Activated naive CD4-positive, alpha-beta T cell treated with anti-CD3 and anti-CD28 coated beads, Interleukin-2, amount 50 U/mL, for 72 hours (primary cell): ENCODE data around the gene PSD4. TPM values are rescaled to one million over a fixed set of nuclear protein-coding genes. Genes with fewer than 3 reads are reported as not detected.
A peak's percentile ranks its signal among the peaks of the same experiment; 100 is the strongest.

Experiments
- ATAC-seq, 2 donors: fragments of 150-1000 bp; cut with Tn5 transposase; 2 replicates each; pipeline ENCODE4 v1.10.0; 2021; ENCODE audit warnings: mild to moderate bottlenecking in 2 of 2, moderate library complexity in 2 of 2
- DNase-seq, 2 donors: peaks; one replicate each; pipeline ENCODE4 v3.0.0; 2021 to 2022; ENCODE audit warnings: low spot score in 2 of 2
- H3K27ac Mint-ChIP-seq, 2 donors: one replicate each; pipeline ENCODE4 v1.8.0; 2022; ENCODE audit warnings: mild to moderate bottlenecking in 2 of 2, mixed read lengths in 2 of 2
- H3K36me3 Mint-ChIP-seq, 2 donors: one replicate each; pipeline ENCODE4 v1.8.0; 2022; ENCODE audit warnings: mixed read lengths in 2 of 2
- H3K9me3 Mint-ChIP-seq, 2 donors: one replicate each; pipeline ENCODE4 v1.8.0; 2022; ENCODE audit warnings: mixed read lengths in 2 of 2
- total RNA-seq, 2 donors: library from RNA; stranded (reverse); gene quantifications; one replicate each; pipeline ENCODE4 v1.2.3, GENCODE V29; 2022

PSD4 gene
- total RNA-seq, 2 donors from 2014 or later: 137 to 305 TPM

DNA sequence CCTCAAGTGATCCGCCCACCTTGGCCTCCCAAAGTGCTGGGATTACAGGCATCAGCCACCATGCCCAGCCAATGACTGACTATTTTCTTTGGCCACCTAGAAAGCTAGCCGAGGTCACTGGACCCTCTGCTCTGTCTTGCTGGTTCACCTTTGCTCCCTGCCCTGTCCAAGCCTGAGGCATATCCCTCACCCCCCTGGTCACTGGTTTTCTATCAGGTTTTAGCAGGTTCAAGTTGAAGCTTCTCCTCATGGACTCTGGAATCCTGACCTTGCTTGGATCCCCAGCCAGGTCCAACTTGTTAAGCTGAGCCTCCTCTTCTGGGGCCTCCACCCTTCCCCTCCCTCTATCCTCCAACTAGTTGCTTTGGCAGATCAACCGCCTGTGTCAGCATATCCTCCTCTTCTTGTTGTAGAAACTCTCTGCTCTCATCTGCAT lies 71.5 kb downstream of the PSD4 start:
- ATAC-seq: no peak
- H3K36me3 Mint-ChIP-seq: no peaks in the 10 kb centered on the region
- no peaks in the 10 kb centered on the region for H3K9me3 Mint-ChIP-seq
- no peak for DNase-seq
- H3K27ac Mint-ChIP-seq: no peak overlapping the region

DNA sequence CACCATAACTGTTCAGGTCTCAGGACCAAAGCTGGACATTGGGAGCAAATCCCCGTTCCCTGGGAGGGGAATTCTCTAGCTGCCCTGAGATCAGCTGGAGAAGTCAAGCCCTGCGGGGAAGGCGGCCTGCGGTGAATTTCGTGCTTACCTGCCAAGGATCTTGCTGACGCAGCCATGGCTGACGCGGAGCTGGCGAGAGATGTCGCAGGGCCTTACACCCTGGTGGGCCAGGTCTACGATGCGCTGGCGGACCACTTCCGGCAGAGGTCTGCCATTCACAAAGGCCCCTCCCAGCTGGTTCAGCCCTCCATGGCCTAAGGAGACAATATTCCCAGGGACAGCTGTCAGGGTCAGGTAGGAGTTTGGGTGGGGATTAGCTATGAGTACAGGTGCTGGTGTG lies 72.8 kb downstream of the PSD4 start:
- ATAC-seq: no peak
- H3K36me3 Mint-ChIP-seq: no peaks in the 10 kb centered on the region
- no peak for DNase-seq
- no peaks in the 10 kb centered on the region for H3K9me3 Mint-ChIP-seq
- H3K27ac Mint-ChIP-seq: no peak overlapping the region

DNA sequence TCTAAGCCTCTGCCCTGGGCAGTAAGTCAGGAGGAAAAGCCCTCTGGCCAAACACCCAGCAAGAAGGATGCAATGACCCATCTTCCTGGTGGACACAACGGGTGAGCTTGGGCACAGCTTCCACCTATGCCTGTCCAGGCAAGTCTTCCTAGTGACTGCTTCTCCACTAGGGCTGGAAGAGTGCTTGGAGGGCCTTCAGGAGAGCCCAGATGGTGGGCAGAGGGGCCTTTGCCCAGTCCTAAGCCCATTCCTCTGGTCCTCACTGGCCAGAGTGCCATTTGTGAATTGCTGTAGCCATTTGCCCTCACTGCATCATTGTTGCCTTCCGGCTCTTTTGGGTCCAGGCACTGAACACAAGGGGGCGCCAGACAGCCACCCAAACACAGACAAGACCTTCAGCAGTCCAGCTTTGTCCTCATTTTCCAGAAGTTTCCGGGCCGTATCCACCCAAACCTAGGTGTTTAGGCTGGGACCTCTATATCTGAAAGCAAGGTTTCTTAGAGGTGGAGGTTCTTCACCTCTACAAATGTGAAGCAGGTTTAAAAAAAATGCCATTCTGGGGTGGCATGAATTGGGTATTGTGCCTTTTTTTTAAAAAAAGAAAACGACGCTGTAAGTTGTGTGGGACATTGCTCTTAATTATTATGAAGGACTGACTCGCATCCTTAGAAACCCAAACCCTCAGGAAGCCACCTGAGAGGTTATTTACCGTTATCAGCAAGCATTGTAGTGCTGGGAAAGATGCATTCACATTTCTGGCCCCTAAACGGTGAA lies 75.4 kb downstream of the PSD4 start:
- Mint-ChIP-seq H3K36me3 (no peaks in the 10 kb centered on the region), H3K27ac (no peak overlapping the region)
- peak; percentile 81 to 83 for DNase-seq

DNA sequence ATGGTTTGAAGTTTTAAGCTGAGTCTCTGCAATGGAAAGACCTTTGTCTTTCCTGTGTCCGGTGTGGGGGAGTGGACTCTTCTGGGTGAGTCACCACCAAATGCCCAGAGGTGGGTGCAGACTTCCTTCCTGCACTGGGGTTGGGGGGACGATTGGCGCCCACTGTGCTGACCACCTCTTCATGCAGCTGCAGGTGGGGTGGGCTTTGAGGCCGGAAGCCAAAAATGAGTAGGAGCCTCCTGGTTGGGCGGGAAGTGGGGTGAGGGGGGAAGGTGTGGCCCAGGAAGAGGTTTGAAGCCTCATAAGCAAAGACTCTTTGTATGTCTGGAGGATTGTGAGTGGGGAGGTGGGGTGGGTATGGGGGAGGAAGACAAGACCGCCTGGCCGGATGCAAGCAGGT lies 77.3 kb downstream of the PSD4 start:
- ATAC-seq (peak; percentile 23 to 58), DNase-seq (no peak)

More for the DNA sequence above, 75.4 kb downstream of the PSD4 start:
- ATAC-seq: peak; percentile 81 to 82
- no peaks in the 10 kb centered on the region for H3K9me3 Mint-ChIP-seq

DNA sequence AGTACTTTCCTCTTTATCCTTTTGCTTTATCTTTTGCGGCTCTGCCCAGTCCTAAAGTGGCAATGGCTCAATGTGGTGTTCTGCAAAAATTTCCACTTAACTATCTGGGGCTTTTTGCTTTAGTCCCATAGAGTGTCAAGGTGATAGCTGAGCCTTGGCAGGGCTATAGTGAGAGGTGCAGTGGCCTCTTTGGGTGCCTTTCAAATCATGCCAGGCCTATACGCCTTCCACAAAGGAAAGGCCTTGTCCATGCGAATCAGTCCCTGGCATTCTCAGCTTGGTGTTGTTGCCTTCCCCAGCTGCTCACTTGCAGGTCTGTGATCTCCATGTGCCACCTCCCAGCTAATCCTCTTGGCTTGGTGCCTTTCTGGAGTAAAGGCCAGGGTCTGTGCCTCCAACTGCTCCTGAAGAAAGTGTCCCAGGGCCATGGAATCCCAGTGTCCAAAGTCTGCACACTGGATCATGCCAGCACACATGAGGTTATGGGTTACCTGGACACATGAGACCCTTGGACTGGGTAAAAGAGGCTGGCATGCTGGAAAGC lies 78.3 kb downstream of the PSD4 start:
- ATAC-seq: no peak
- Mint-ChIP-seq H3K27ac (no peak overlapping the region), H3K9me3 (no peaks in the 10 kb centered on the region), H3K36me3 (no peaks in the 10 kb centered on the region)
- no peak for DNase-seq

More for the DNA sequence above, 77.3 kb downstream of the PSD4 start:
- Mint-ChIP-seq H3K27ac (peak overlapping the region in 1 of 2 donors; percentile 37), H3K9me3 (no peaks in the 10 kb centered on the region), H3K36me3 (no peaks in the 10 kb centered on the region)

DNA sequence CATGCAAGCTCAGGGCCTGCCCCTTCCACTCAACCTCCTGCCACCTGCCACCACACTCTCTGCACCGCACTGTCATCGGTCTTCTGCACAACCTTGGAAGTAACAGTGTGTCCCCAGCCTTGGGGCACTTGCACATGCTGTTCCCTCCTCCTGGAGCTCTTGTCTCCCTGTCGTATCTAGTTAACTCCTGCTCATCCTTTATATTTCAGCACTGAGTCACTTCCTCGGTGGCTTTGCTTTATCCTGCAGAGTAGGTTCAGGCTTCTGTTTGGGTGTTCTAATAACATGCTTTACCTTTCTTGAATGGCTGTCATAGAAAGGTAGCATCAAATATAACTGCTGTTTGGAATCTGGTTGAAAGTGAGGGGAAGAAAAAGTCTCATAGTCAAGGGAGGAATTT lies 79.7 kb downstream of the PSD4 start:
- H3K36me3 Mint-ChIP-seq: no peaks in the 10 kb centered on the region
- no peak overlapping the region for H3K27ac Mint-ChIP-seq
- no peaks in the 10 kb centered on the region for H3K9me3 Mint-ChIP-seq
- ATAC-seq (no peak), DNase-seq (no peak)

DNA sequence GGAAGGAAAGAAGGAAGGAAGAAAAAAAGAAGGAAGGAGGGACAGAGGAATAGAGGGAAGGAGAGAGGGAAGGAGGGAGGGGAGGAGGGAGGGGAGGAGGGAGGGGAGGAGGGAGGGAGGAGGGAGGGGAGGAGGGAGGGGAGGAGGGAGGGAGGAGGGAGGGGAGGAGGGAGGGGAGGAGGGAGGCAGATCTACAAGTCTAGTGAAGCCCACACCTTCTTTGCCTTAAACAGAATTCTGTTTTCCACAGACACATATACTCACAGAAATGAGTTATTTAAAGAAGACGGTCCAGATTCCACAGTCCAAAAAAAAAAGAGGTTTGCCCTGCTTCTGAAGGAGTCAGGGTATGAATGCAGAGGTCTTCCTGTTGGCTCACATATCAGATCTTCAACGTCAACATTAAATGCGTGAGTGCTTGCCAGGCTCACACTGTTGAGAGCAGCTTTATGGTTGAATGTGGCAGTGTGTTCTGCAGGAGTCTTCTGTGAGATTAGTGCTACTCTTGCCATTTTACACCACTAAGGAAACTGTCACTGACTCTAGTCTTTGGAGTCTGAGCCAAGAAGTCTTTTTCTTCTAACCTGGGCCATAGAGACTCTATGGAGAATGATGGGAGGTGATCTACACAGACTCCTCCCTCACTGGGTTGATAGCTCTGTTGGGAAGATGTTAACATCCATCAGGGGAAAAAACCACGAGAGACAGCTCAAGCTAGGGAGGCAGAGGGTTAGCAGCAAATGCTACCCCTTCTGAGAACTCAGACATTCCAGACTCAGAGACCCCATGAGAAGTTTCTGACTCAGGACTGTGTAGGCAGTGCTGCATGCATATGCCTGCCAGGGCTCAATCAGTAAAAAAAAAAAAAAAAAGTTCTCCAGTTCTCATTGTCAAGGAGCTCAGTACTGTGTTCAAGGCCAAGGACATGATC lies 81.6 kb downstream of the PSD4 start:
- no peak for ATAC-seq
- H3K9me3 Mint-ChIP-seq: no peaks in the 10 kb centered on the region
- no peak for DNase-seq
- peak overlapping the region; percentile 22 to 27 for H3K27ac Mint-ChIP-seq
- H3K36me3 Mint-ChIP-seq: no peaks in the 10 kb centered on the region

DNA sequence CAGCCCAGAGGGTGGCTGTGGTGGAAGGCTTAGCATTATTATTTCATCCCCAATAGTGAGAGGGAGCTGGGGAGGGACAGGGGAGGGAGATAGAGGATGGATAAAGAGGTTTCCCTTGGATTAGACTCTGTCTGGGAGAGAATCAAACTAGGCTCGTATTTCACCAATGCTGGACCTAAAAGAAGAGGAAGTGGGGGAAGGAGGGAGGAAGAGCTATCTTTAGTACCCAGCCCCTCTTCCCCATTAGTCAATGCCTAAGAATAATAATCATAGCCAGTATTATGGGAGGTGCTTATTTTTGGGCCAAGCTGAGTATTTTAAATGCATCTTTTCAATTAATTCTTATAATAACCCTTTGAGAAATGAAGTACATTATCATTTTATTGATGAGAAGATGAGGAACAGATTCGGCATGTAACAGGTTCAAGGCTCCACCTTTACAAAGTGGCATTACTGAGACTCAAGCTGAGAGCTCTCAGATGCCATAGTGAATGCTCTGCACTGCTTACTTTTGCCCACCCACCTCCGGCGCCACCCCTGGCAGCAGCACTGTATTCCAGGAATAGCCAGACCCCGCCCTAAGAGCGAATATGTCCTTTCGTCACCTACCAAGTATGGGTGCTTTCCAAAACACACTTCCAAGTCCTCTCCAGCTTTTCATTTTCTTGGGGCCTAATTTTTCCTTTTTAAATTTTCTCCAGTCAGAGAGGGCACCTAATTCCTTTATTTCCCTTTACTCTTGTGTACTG lies 83.9 kb downstream of the PSD4 start:
- DNase-seq (no peak), ATAC-seq (no peak)
- no peaks in the 10 kb centered on the region for H3K9me3 Mint-ChIP-seq
- H3K27ac Mint-ChIP-seq: peak overlapping the region in 1 of 2 donors; percentile 0
- no peaks in the 10 kb centered on the region for H3K36me3 Mint-ChIP-seq

DNA sequence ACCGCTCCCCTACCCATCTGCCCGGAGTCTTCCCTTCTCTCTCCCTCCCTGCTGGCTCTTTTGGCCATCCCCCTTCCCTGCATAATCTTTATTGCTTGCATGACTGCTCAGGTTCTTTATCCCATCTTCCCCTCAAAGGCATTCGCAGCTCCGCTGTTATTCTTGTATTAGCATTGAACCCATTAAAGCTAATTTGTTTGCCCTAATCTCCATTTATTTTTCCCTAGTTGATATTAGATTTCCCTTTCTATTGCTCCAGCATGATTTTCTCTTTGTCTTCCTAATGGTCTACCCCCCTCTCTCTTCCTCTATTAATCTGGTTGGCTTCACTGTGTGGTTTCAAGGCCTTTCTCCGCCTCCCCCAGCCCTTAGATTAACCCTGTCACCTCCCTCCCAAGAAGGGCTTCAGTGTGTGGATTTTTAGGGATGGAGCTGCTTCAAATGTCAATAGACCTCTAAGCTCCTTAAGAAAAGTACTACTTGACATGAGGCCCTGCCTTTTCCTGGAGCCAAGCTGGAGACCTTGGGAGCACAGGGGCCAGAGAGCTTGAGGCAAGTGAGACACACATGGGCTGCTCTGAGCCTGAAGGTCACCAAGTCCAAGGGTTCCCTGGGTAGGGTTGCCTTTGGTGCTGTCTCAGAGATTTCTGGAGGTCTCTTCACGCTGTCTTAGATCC lies 84.8 kb downstream of the PSD4 start:
- DNase-seq (no peak), ATAC-seq (no peak)
- no peaks in the 10 kb centered on the region for H3K9me3 Mint-ChIP-seq
- H3K36me3 Mint-ChIP-seq: no peaks in the 10 kb centered on the region
- no peak overlapping the region for H3K27ac Mint-ChIP-seq

Other genes with a start within 250 kb of the PSD4 start
- gene IL36G, start 196.0 kb upstream of the PSD4 start, total RNA-seq: not detected
- not detected for gene IL36A, start 168.5 kb upstream of the PSD4 start, total RNA-seq
- not detected for gene IL36B, start 121.1 kb upstream of the PSD4 start, total RNA-seq
- not detected for gene IL36RN, start 114.8 kb upstream of the PSD4 start, total RNA-seq
- gene IL1F10, start 106.0 kb upstream of the PSD4 start, total RNA-seq: not detected
- 1 to 10 TPM; 1.6 to 2.1 TPM for gene IL1RN, start 46.4 kb upstream of the PSD4 start, total RNA-seq
- gene PAX8, start 105.0 kb downstream of the PSD4 start, total RNA-seq: 1 to 10 TPM in 1 of 2 donors, under 1 TPM in 1; 0.35 to 1.3 TPM